Small intestine (tissue), 7 donors: ENCODE data around the gene DOCK1. TPM values are rescaled to one million over a fixed set of nuclear protein-coding genes. Genes with fewer than 3 reads are reported as not detected.
A peak's percentile ranks its signal among the peaks of the same experiment; 100 is the strongest.

Source experiments
- DNase-seq, 2 donors: peaks; one replicate each; pipeline versions ENCODE4 v3.0.0 to v3.0.0-alpha.2; 2013
- FAIRE-seq: peaks from 2 replicates; lab custom pipeline; 2012; peaks lifted over from hg19 to GRCh38; lab: Jason Lieb, UNC
- H3K27ac ChIP-seq, 3 donors: one replicate each; pipeline ENCODE4 v1.5.1; 2013; ENCODE audit warnings: low read length in 2 of 3, mild to moderate bottlenecking in 2 of 3, control low read depth in 1 of 3, inconsistent platforms in 1 of 3, low read depth in 1 of 3, moderate library complexity in 1 of 3
- H3K27me3 ChIP-seq, 3 donors: one replicate each; pipeline ENCODE4 v1.6.1; 2013; ENCODE audit warnings: low read length in 3 of 3, inconsistent platforms in 1 of 3; ENCODE audit not compliant: control insufficient read depth in 3 of 3, insufficient read depth in 3 of 3
- H3K36me3 ChIP-seq, 3 donors: one replicate each; pipeline ENCODE4 v1.6.1; 2013; ENCODE audit warnings: low read length in 3 of 3, inconsistent platforms in 1 of 3, low read depth in 1 of 3, mild to moderate bottlenecking in 1 of 3, moderate library complexity in 1 of 3; ENCODE audit not compliant: control insufficient read depth in 3 of 3, insufficient read depth in 2 of 3
- H3K4me1 ChIP-seq, 3 donors: one replicate each; pipeline ENCODE4 v1.6.1; 2013; ENCODE audit warnings: low read length in 2 of 3, inconsistent platforms in 1 of 3, low read depth in 1 of 3, mild to moderate bottlenecking in 1 of 3, moderate library complexity in 1 of 3; ENCODE audit not compliant: control insufficient read depth in 3 of 3, insufficient read depth in 2 of 3
- H3K4me3 ChIP-seq, 3 donors: one replicate each; pipeline ENCODE4 v1.5.1; 2013; ENCODE audit warnings: low read length in 3 of 3, control low read depth in 1 of 3, inconsistent platforms in 1 of 3, low read depth in 1 of 3, mild to moderate bottlenecking in 1 of 3, moderate library complexity in 1 of 3
- H3K9me3 ChIP-seq, 2 donors: one replicate each; pipeline ENCODE4 v1.6.1; 2013; ENCODE audit warnings: low read depth in 1 of 2, low read length in 1 of 2; ENCODE audit not compliant: control insufficient read depth in 2 of 2, insufficient read depth in 1 of 2
- WGBS, 3 donors: extraction: QIAGEN DNeasy Blood & Tissue Kit; methylation state at CpG; one replicate each; pipeline ENCODE4 v1.1.7; 2013; 5-methylcytosine and 5-hydroxymethylcytosine counted together
- polyA plus RNA-seq, 4 donors: library from polyadenylated mRNA; stranded (reverse) in 3 of 4; unstranded in 1 of 4; fragments of 200-250 nt in 3 of 4; fragments of 120-200 nt in 1 of 4; gene quantifications; one replicate each; pipeline versions ENCODE4 v1.2.1 to v1.2.3, GENCODE V29; 2013
- donor health status: healthy with polysubstance abuse.
- donor health status: control.
- donor health status: control.
- donor health status: Bipolar disorder and iron deficiency.
- donor health status: healthy.

DOCK1 gene
- polyA plus RNA-seq, 4 donors: 16.8 to 27.0 (median 22.1) TPM

DNA sequence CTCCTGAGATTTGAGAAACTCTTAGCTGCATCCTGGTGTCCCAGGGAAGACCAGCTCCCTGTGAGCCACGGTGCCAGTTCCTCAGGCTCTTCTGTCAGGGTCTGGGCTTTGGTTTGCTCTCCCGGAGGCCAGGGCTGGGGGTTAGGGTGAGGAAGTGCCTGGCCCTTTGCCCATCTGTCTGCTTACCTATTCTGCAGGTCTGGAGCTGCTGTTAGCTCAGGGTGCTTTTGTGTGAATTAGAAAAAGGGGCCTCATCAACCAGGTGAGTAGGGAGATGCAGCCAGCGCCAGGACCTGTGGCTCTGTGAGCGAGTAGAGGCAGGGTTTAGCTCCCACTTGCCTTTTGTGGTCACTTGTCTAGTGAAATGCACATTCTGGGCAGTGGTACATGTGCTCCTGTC lies 109.4 kb downstream of the DOCK1 start:
- FAIRE-seq: no peak
- Histone ChIP-seq H3K4me1 (peaks cover 0 to 14% (median 3%) of the 10 kb centered on the region in 3 donors), H3K9me3 (no peaks in the 10 kb centered on the region), H3K27ac (peak overlapping the region in 1 of 3 donors; percentile 2), H3K36me3 (peaks cover 0 to 42% (median 0%) of the 10 kb centered on the region in 3 donors), H3K27me3 (no peaks in the 10 kb centered on the region), H3K4me3 (no peak overlapping the region)
- no peak for DNase-seq
- WGBS, 3 donors: 62 to 80% (median 71%) methylated on average over 4 of the region's 4 CpGs

DNA sequence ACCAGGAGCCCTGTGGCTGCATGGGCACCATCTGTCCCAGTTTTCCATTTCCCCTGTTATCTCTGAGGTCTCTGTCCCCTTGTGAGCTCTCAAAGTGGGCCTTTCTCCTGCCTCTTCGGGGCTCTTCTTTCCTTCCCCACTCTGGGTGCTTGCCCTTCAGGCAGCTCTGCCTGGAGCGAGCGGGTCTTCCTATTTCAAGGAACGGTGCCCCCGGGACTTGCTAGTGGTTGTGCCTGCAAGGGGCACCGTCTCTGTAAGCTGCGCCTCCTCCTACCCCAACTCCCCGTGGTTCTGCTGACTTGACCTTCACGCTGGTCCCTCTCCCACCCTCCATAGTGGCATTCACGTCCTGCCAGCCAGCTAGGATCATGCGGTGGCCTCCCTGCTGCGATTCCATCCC lies 110.1 kb downstream of the DOCK1 start:
- Histone ChIP-seq H3K4me1 (peaks cover 0 to 14% (median 3%) of the 10 kb centered on the region in 3 donors), H3K27me3 (no peaks in the 10 kb centered on the region), H3K9me3 (no peaks in the 10 kb centered on the region), H3K27ac (no peak overlapping the region), H3K4me3 (no peak overlapping the region), H3K36me3 (peaks cover 0 to 44% (median 0%) of the 10 kb centered on the region in 3 donors)
- FAIRE-seq (no peak), DNase-seq (no peak)
- WGBS, 3 donors: 93 to 95% (median 94%) methylated on average over 12 of the region's 12 CpGs

DNA sequence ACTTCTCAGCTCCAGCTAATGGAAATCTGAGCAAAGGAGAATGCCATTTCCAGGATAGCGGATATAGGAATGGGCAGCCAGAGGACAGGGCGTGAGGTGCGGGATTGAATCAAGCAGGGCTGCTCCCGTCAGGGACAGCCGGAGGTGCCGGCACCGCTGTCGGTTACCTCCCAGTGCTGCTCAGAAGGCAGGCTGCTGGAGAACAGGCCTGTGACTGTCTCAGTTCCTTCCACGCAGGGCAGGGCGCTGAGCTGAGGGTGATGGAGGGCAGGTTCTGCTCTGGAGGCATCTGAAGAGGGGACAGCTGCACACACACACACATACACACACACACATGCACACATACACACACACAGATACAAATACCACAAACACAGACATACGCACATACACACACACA lies 111.1 kb downstream of the DOCK1 start:
- Histone ChIP-seq H3K9me3 (no peaks in the 10 kb centered on the region), H3K27me3 (no peaks in the 10 kb centered on the region), H3K4me3 (no peak overlapping the region), H3K4me1 (peaks cover 0 to 14% (median 3%) of the 10 kb centered on the region in 3 donors), H3K36me3 (peaks cover 0 to 53% (median 0%) of the 10 kb centered on the region in 3 donors), H3K27ac (no peak overlapping the region)
- 90 to 96% (median 90%) methylated on average over 11 of the region's 11 CpGs for WGBS, 3 donors
- DNase-seq: no peak
- FAIRE-seq: no peak

DNA sequence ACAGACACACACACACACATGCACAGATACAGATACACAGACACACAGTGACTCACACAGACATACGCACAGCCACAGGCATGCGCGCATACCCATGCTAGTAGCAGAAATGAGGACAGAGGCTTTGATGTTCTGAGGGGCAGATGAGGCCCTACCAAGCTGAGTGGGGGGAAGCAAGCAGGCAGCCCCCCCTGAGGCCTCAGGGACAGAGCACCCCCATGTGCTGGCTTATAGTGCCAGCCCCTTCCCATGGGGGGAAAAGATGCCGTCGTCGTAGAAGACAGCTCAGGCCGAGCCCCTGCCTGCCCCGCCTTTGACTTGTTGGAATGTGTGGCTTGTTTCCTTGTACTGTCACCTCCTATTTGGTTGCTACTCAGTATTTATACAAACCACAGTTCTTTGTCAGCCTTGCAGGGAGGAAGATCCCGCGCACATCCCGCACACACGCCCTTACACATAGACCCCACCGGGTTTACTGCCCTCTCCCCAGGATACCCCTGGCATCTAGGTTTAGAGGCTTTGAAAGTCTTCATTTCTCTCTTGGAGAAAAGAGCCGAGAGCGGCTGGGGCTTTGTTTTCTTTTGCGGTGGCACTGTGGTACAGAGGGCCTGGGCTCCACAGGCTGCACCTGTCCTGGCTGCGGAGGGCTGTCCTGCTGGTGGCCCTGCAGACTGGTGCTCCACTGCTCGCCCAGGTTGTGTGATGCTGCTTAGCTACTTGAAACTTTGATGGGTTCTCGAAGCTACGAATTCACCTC lies 112.5 kb downstream of the DOCK1 start:
- Histone ChIP-seq H3K27me3 (no peaks in the 10 kb centered on the region), H3K9me3 (no peaks in the 10 kb centered on the region), H3K27ac (no peak overlapping the region), H3K4me3 (no peak overlapping the region), H3K4me1 (peaks cover 0 to 11% (median 3%) of the 10 kb centered on the region in 3 donors), H3K36me3 (peaks cover 0 to 52% (median 0%) of the 10 kb centered on the region in 3 donors)
- FAIRE-seq (no peak), DNase-seq (peak in 1 of 2 donors; percentile 18)
- 78 to 91% (median 88%) methylated on average over 20 of the region's 20 CpGs for WGBS, 3 donors

DNA sequence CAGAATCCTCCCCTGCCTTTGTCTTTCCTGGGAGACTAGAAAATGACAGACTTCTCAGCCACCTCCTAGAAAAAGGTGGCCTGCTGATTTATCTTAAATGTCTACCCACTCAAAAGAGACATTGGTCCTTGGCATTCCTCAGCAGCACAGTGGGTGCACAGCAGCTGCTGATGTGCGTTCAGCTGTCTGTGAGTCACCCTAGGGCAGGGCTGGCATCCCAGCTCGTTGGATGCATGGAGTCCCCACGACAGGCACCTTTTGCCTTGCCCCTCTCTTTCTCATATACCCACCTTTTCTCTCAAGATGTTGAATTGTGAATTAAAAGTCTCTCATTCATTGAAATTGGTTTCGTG lies 113.0 kb downstream of the DOCK1 start:
- no peak for DNase-seq
- WGBS, 3 donors: 83 to 87% (median 85%) methylated on average over 4 of the region's 4 CpGs
- no peak for FAIRE-seq
- Histone ChIP-seq H3K4me1 (peaks cover 0 to 8% (median 3%) of the 10 kb centered on the region in 3 donors), H3K36me3 (peaks cover 0 to 55% (median 0%) of the 10 kb centered on the region in 3 donors), H3K27me3 (no peaks in the 10 kb centered on the region), H3K9me3 (no peaks in the 10 kb centered on the region), H3K4me3 (no peak overlapping the region), H3K27ac (no peak overlapping the region)

DNA sequence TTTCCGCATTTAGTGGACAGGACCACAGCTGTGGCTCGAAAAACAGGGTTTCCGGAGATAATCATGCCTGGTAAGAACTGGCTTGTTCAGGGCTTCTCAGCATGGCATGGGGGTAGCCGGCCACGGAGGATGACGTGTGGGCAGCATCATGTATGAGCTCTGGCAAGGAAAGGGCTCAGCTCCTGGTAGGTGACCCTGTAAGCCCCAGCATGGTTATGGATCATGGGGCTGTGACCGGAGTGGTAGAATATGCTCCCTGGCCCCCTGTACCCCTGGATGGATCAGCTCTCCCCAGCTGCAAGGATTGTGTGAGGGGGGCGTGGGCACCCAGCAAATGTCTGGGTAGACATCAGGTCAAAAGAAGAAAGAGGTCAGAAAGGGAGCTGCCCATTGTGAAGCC lies 113.5 kb downstream of the DOCK1 start:
- FAIRE-seq (no peak), DNase-seq (no peak)
- Histone ChIP-seq H3K4me3 (no peak overlapping the region), H3K9me3 (no peaks in the 10 kb centered on the region), H3K4me1 (peaks cover 0 to 3% (median 2%) of the 10 kb centered on the region in 3 donors), H3K27ac (no peak overlapping the region), H3K36me3 (peaks cover 0 to 60% (median 0%) of the 10 kb centered on the region in 3 donors), H3K27me3 (no peaks in the 10 kb centered on the region)
- WGBS, 3 donors: 94 to 97% (median 96%) methylated on average over 8 of the region's 8 CpGs

DNA sequence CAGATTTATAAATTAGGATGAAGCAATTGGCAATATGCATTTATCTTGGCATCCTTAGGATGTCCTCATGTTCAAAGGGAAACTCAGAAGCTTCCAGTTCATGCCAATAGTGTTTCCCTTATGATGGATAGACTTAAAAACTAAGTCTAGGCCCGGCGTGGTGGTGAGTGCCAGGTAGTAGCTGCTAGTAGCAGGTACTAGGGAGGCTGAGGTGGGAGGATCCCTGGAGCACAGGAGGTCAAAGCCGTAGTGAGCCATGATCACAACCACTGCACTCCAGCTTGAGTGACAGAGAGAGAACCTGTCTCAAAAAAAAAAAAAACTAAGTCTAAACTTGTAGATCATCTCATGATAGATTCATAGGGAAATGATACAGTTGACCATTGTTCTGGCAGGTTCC lies 115.0 kb downstream of the DOCK1 start:
- H3K36me3 ChIP-seq: peaks cover 0 to 67% (median 2%) of the 10 kb centered on the region in 3 donors
- 95 to 99% (median 96%) methylated on average over 3 of the region's 3 CpGs for WGBS, 3 donors
- DNase-seq: no peak

DNA sequence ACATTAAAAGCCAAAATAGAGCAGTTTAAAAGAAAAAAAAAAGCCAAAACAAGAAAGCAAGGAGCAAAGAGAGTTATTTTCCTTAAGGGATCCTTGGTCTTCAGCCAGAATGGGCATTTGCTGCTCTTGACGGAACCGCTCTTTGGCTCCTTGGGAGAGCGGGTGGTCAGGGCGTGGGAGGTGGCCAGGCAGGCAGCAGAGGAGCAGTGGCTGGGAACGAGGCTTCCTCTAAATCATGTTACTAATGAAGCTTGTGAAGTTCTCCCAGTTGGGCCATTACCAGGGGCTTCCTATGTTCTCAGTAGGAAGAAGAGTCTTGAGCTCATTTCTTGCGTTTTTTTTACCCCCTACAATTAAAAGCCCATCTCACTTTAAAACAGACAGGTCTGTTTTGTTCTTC lies 116.6 kb downstream of the DOCK1 start:
- Histone ChIP-seq H3K4me1 (no peaks in the 10 kb centered on the region), H3K36me3 (peaks cover 0 to 60% (median 2%) of the 10 kb centered on the region in 3 donors), H3K9me3 (no peaks in the 10 kb centered on the region), H3K27ac (no peak overlapping the region), H3K27me3 (no peaks in the 10 kb centered on the region), H3K4me3 (no peak overlapping the region)
- no peak for FAIRE-seq
- 84 to 94% (median 90%) methylated on average over 6 of the region's 6 CpGs for WGBS, 3 donors
- no peak for DNase-seq

More for the DNA sequence above, 115.0 kb downstream of the DOCK1 start:
- Histone ChIP-seq H3K4me1 (no peaks in the 10 kb centered on the region), H3K9me3 (no peaks in the 10 kb centered on the region), H3K27me3 (no peaks in the 10 kb centered on the region), H3K4me3 (no peak overlapping the region), H3K27ac (no peak overlapping the region)
- FAIRE-seq: no peak
